Measurements from ENCODE around the gene PTPN2. TPM values are rescaled to one million over a fixed set of nuclear protein-coding genes. Genes with fewer than 3 reads are reported as not detected.

Gene PTPN2
- total RNA-seq, 2 donors from 2014 or later = 32.2 to 34.3 TPM

DNA sequence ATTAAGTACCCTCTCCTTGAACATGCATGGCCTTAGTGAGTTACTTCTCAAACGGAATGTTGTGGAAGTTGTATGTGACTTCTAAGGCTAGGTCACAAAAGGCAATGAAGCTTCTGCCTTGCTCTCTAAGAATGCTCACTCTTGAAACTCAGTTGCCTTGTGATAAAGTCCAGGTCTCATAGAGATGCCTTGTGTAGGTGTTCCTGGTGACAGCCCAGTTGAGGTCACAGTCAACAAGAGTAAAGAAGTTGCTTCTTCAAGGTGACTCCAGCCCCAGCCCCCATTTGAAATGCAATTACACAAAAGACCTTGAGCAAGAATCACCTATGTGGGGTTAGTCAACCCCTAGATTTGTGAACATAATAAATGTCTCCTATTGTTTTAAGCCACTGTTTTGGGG lies 35.6 kb downstream of the PTPN2 start:
- no peak overlapping the region for H3K4me3 ChIP-seq
- H3K27ac ChIP-seq = no peak overlapping the region
- TF ChIP-seq, protein P1, sequence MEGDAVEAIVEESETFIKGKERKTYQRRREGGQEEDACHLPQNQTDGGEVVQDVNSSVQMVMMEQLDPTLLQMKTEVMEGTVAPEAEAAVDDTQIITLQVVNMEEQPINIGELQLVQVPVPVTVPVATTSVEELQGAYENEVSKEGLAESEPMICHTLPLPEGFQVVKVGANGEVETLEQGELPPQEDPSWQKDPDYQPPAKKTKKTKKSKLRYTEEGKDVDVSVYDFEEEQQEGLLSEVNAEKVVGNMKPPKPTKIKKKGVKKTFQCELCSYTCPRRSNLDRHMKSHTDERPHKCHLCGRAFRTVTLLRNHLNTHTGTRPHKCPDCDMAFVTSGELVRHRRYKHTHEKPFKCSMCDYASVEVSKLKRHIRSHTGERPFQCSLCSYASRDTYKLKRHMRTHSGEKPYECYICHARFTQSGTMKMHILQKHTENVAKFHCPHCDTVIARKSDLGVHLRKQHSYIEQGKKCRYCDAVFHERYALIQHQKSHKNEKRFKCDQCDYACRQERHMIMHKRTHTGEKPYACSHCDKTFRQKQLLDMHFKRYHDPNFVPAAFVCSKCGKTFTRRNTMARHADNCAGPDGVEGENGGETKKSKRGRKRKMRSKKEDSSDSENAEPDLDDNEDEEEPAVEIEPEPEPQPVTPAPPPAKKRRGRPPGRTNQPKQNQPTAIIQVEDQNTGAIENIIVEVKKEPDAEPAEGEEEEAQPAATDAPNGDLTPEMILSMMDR (IDR thresholded peaks at IDR 0.05) = no peak
- H3K36me3 ChIP-seq = no peaks in the 10 kb centered on the region
- no peaks in the 10 kb centered on the region for H3K9me3 ChIP-seq
- no peak for DNase-seq
- no peaks in the 10 kb centered on the region for H3K27me3 ChIP-seq
- no peak overlapping the region for H3K9ac ChIP-seq (ENCODE audit: low read depth in 2 of 2, low read length in 2 of 2)
- intact Hi-C loops (cut with DNase I) = no loop called here
- no peaks in the 10 kb centered on the region for H3K4me1 ChIP-seq

DNA sequence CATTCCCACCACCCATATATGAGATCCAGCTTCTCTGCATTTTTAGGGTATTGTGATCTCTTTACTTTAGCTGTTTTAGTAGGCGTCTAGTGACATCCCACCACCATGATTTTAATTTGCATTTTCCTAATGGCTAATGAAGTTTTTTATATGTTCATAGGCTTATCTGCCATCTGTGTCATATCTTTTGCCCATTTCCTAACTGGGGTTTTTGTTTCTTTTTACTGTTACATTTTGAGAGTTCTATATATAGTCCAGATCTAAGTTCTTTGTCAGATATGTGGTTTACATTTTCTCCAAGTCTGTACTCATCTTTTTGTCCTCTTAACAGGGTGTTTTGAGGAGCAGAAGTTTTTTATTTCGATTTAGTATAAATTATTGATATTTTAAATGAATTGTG lies 39.6 kb downstream of the PTPN2 start:
- Histone ChIP-seq H3K27me3 (no peaks in the 10 kb centered on the region), H3K4me1 (no peaks in the 10 kb centered on the region), H3K27ac (no peak overlapping the region), H3K9ac (ENCODE audit: low read depth in 2 of 2, low read length in 2 of 2) (no peak overlapping the region), H3K4me3 (no peak overlapping the region), H3K36me3 (no peaks in the 10 kb centered on the region), H3K9me3 (no peaks in the 10 kb centered on the region)
- TF ChIP-seq, protein P1 (IDR thresholded peaks at IDR 0.05) = no peak
- DNase-seq = no peak
- intact Hi-C loops (cut with DNase I) = no loop called here

DNA sequence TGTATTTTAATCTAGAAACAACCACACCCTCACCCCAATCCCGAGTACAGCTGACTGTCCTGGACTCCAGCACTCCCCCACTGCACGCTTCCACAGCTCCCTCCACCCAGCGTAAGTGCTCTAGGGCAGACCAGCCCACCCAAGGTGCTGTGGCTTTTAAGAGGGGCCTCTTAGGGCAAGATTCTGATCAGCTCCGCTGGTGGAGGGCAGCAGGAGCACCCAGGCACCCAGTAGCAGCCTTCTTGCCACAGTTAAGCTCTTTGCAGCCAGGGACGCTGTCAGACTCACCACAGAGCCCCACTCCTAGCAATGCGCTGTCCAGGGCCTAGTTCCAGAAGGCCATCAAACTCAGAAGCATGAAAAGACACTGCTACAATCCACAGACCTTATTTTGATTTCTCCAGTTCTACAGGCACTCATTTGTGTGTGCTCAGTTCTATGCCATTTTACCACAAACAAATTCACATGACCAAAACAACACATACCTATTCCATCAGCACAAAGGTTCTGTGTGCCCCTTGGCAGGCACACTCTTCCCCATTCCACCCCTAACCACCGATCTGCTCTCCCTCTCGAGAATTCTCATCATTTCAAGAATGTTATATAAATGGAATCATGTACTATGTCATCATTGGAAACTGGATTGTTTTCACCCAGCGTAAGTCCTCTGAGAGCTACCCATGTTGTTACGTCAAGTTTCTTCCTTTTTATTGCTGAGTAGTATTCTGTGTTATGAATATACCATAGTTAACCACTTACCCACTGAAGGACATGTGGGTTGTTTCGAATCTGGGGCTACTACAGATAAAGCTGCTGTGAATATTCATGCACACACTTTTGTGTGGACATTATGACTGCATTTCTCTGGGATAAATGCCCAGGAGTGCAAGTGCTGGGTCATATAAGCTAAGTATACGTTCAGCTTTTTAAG lies 40.4 kb downstream of the PTPN2 start:
- Histone ChIP-seq H3K4me1 (no peaks in the 10 kb centered on the region), H3K27ac (no peak overlapping the region), H3K9ac (ENCODE audit: low read depth in 2 of 2, low read length in 2 of 2) (no peak overlapping the region), H3K36me3 (no peaks in the 10 kb centered on the region), H3K27me3 (no peaks in the 10 kb centered on the region), H3K9me3 (no peaks in the 10 kb centered on the region), H3K4me3 (no peak overlapping the region)
- TF ChIP-seq, protein P1 (IDR thresholded peaks at IDR 0.05) = no peak
- DNase-seq = no peak
- intact Hi-C loops (cut with DNase I) = no loop called here

DNA sequence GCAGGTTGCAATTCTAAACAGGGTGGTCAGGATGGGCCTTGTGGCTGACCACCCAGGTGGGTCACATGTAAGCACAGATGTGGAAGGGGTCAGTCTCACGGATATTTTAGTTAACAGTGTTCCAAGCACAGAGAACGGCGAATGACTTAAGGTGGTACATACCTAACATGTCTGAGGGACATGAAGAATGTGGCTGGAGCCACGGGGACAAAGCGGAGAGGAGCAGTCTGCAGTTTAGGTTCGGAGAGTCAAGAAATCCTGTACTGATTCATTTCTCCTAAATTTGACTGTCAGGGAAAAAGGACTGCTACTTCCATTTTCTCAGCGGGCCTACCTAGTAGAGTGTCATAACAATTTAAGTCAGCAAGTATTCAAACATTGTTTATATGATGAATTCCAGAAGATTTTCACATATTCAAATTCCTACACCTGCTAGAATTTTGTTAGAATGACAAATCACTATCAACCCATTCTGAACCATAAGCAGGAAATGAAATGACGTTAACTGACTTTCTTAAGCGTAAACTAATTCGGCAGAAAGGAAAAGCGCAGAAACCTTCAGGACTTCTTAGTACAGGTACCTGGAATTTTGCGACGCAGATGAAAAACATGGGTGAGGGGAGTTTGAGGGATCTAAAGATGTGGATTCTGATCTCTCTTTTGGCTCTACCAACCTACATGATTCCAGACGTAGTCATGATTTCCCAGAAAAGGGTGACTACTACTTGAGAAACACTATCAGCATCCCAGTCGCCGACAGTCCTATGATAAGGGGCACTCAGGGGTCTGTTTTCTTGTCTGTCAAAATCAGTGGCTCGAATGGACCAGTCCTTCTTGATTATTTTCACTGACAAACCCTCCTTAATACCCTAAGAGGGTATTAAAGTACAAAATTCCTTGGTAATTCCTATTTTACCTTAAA lies 41.3 kb downstream of the PTPN2 start:
- intact Hi-C loops (cut with DNase I) = no loop called here
- H3K4me3 ChIP-seq = no peak overlapping the region

DNA sequence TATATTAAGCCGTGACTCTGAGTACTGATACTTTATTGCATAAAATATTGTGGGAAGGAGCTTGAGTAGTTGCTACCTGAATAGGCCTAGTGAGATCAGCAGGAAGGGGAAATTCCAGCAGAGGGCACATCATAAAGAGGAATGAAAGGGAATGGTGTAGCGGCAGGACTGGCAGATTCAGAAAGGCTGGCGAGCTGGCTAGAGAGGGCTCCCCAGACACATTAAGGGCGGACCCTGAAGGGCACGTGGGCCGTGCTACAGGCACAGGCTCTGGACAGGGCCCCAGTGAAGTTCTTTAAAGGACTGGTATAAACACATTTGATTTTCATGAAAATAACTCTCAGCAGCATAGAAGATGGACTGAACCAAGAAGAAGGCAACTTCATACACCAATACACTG lies 43.0 kb downstream of the PTPN2 start:
- no peak for DNase-seq
- Histone ChIP-seq H3K27me3 (no peaks in the 10 kb centered on the region), H3K9ac (ENCODE audit: low read depth in 2 of 2, low read length in 2 of 2) (no peak overlapping the region), H3K4me3 (no peak overlapping the region), H3K27ac (no peak overlapping the region), H3K4me1 (no peaks in the 10 kb centered on the region), H3K36me3 (no peaks in the 10 kb centered on the region), H3K9me3 (no peaks in the 10 kb centered on the region)
- intact Hi-C loops (cut with DNase I) = no loop called here
- TF ChIP-seq, protein P1 (IDR thresholded peaks at IDR 0.05) = no peak

More for the DNA sequence above, 41.3 kb downstream of the PTPN2 start:
- DNase-seq = no peak
- Histone ChIP-seq H3K27me3 (no peaks in the 10 kb centered on the region), H3K9me3 (no peaks in the 10 kb centered on the region), H3K9ac (ENCODE audit: low read depth in 2 of 2, low read length in 2 of 2) (no peak overlapping the region), H3K36me3 (no peaks in the 10 kb centered on the region), H3K4me1 (no peaks in the 10 kb centered on the region), H3K27ac (no peak overlapping the region)
- TF ChIP-seq, protein P1 (IDR thresholded peaks at IDR 0.05) = no peak
